Liver (tissue), 9 donors: ENCODE results near the gene PRR23E. TPM values are rescaled to one million over a fixed set of nuclear protein-coding genes. Genes with fewer than 3 reads are reported as not detected.

ENCODE experiments used
- DNase-seq: peaks from one replicate; pipeline ENCODE4 v3.0.0-alpha.2; 2017; ENCODE audit warnings: low spot score
- H3K27ac ChIP-seq, 2 donors: one replicate each; pipeline ENCODE4 v1.7.0; 2013; ENCODE audit warnings: inconsistent platforms in 2 of 2, low read length in 2 of 2, control low read depth in 1 of 2, low read depth in 1 of 2, mild to moderate bottlenecking in 1 of 2
- H3K27me3 ChIP-seq, 4 donors: one replicate each; pipeline versions ENCODE4 v1.6.1 to v1.7.0; 2013; ENCODE audit warnings: low read length in 3 of 4, inconsistent platforms in 1 of 4, mild to moderate bottlenecking in 1 of 4, moderate library complexity in 1 of 4; ENCODE audit not compliant: control insufficient read depth in 4 of 4, insufficient read depth in 4 of 4
- H3K36me3 ChIP-seq, 4 donors: one replicate each; pipeline versions ENCODE4 v1.6.1 to v1.7.0; 2013; ENCODE audit warnings: low read length in 3 of 4, mild to moderate bottlenecking in 3 of 4, low read depth in 1 of 4, moderate library complexity in 1 of 4; ENCODE audit not compliant: control insufficient read depth in 4 of 4, insufficient read depth in 3 of 4
- H3K4me1 ChIP-seq, 4 donors: one replicate each; pipeline versions ENCODE4 v1.6.1 to v1.7.0; 2013; ENCODE audit warnings: low read length in 3 of 4, mild to moderate bottlenecking in 3 of 4, moderate library complexity in 1 of 4; ENCODE audit not compliant: control insufficient read depth in 4 of 4, insufficient read depth in 4 of 4
- H3K4me3 ChIP-seq, 3 donors: one replicate each; pipeline versions ENCODE4 v1.6.1 to v1.7.0; 2013; ENCODE audit warnings: low read length in 3 of 3, control low read depth in 1 of 3, low read depth in 1 of 3, mild to moderate bottlenecking in 1 of 3
- H3K9ac ChIP-seq, 2 donors: one replicate each; pipeline ENCODE4 v1.7.0; 2013; ENCODE audit warnings: low read length in 2 of 2, mild to moderate bottlenecking in 2 of 2, moderate library complexity in 2 of 2, control low read depth in 1 of 2, low read depth in 1 of 2
- H3K9me3 ChIP-seq, 4 donors: one replicate each; pipeline versions ENCODE4 v1.6.1 to v1.7.0; 2013; ENCODE audit warnings: low read length in 3 of 4; ENCODE audit not compliant: control insufficient read depth in 4 of 4
- EGR1 ChIP-seq, 2 donors: IDR thresholded peaks; 2 replicates each; pipeline ENCODE4 v1.6.1; 2016 to 2018; ENCODE audit warnings: antibody characterized with exemption in 2 of 2, low read depth in 2 of 2
- FOXA1 ChIP-seq: IDR thresholded peaks from 2 replicates; pipeline ENCODE4 v1.6.1; 2016; ENCODE audit warnings: antibody characterized with exemption
- FOXA2 ChIP-seq: IDR thresholded peaks from 2 replicates; pipeline ENCODE4 v1.6.1; 2016; ENCODE audit warnings: antibody characterized with exemption
- GABPA ChIP-seq, 2 donors: IDR thresholded peaks in 1 of 2; conservative IDR thresholded peaks in 1 of 2; 2 replicates each; pipeline ENCODE4 v1.6.1; 2016; ENCODE audit warnings: antibody characterized with exemption in 2 of 2, mild to moderate bottlenecking in 1 of 2, moderate library complexity in 1 of 2
- HNF4A ChIP-seq, 2 donors: conservative IDR thresholded peaks; 2 replicates each; pipeline ENCODE4 v1.6.1; 2016; ENCODE audit warnings: antibody characterized with exemption in 2 of 2, mild to moderate bottlenecking in 2 of 2
- HNF4G ChIP-seq: IDR thresholded peaks from 2 replicates; pipeline ENCODE4 v1.6.1; 2016; ENCODE audit warnings: antibody characterized with exemption
- JUND ChIP-seq, 2 donors: IDR thresholded peaks; 2 replicates each; pipeline ENCODE4 v1.6.1; 2016; ENCODE audit warnings: antibody characterized with exemption in 2 of 2
- NR2F2 ChIP-seq: IDR thresholded peaks from 2 replicates; pipeline ENCODE4 v1.6.1; 2016; ENCODE audit warnings: antibody characterized with exemption
- RAD21 ChIP-seq, 2 donors: IDR thresholded peaks; 2 replicates each; pipeline ENCODE4 v1.6.1; 2016; ENCODE audit warnings: antibody characterized with exemption in 2 of 2, mild to moderate bottlenecking in 2 of 2
- RXRA ChIP-seq, 2 donors: IDR thresholded peaks; 2 replicates each; pipeline ENCODE4 v1.6.1; 2017 to 2018; ENCODE audit warnings: antibody characterized with exemption in 2 of 2, mild to moderate bottlenecking in 1 of 2
- SP1 ChIP-seq: IDR thresholded peaks from 2 replicates; pipeline ENCODE4 v1.6.1; 2018; ENCODE audit warnings: antibody characterized with exemption, mild to moderate bottlenecking
- TAF1 ChIP-seq: conservative IDR thresholded peaks from 2 replicates; pipeline ENCODE4 v1.6.1; 2016; ENCODE audit warnings: antibody characterized with exemption, mild to moderate bottlenecking
- YY1 ChIP-seq: IDR thresholded peaks from 2 replicates; pipeline ENCODE4 v1.6.1; 2016; ENCODE audit warnings: antibody characterized with exemption, mild to moderate bottlenecking
- WGBS: extraction: QIAGEN DNeasy Blood & Tissue Kit; methylation state at CpG from one replicate; pipeline ENCODE4 v1.1.7; 2013; 5-methylcytosine and 5-hydroxymethylcytosine counted together
- polyA plus RNA-seq, 2 donors: library from polyadenylated mRNA; stranded (reverse) in 1 of 2; unstranded in 1 of 2; fragments of 200-250 nt in 1 of 2; fragments of >200 nt in 1 of 2; fragmentation: Nextera tagmentation in 1 of 2; extraction: Ambion mirVana in 1 of 2; gene quantifications; one replicate each; pipeline versions ENCODE4 v1.2.1 to v1.2.3, GENCODE V29; 2013 to 2015
- total RNA-seq, 2 donors: library from RNA; depleted of rRNA; stranded (reverse); fragments of >200 nt; gene quantifications; one replicate each; pipeline ENCODE4 v1.2.3, GENCODE V29; 2014
- TF ChIP-seq, protein P1 (sequence below): IDR thresholded peaks from 2 replicates; pipeline ENCODE4 v1.6.1; 2016; ENCODE audit warnings: antibody characterized with exemption
- TF ChIP-seq, protein P2 (sequence below): fragments of 150-350 bp; IDR thresholded peaks from 2 replicates; pipeline ENCODE4 v1.5.1; 2017; ENCODE audit warnings: improper control_type of control experiment, low read depth, low read length; ENCODE audit not compliant: missing input control
- TF ChIP-seq, protein P3 (sequence below): IDR thresholded peaks from 2 replicates; pipeline ENCODE4 v1.6.1; 2016; ENCODE audit warnings: antibody characterized with exemption
- TF ChIP-seq, protein P4 (sequence below): IDR thresholded peaks from 2 replicates; pipeline ENCODE4 v1.6.1; 2016; ENCODE audit warnings: antibody characterized with exemption, mild to moderate bottlenecking
- TF ChIP-seq, protein P5 (sequence below): IDR thresholded peaks from 2 replicates; pipeline ENCODE4 v1.6.1; 2016; ENCODE audit warnings: antibody characterized with exemption
- donor health status: healthy.
- donor health status: healthy.
- donor health status: healthy.
- donor health status: healthy.
- donor health status: healthy.

The PRR23E gene
- total and polyA plus RNA-seq, 4 donors = not detected

DNA sequence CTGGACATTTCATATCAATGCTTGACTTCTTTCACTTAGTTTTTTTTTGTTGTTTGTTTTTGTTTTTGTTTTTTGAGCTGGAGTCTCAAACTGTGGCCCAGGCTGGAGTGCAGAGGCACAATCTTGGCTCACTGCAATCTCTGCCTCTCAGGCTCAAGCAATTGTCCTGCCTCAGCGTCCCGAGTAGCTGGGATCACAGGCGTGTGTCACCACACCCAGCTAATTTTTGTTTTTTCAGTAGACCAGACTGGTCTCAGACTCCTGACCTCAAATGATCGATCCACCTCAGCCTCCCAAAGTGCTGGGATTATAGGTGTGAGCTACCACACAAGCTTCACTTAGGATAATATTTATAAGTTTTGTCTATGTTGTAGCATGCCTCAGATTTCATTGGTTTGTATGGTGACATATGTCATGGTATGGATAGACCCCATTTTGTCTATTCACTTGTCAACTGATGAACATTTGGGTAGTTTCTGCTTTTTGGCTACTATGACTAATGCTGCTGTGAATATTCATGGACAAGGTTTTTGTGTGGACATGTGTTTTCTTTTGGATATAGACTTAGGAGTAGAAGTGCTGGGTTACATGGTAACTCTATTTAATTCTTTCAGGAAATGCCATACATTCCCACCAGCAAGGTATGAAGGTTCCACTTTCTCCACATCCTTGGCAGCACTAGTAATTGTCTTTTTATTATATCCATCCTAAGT lies 6.8 kb upstream of the PRR23E start:
- H3K9ac ChIP-seq = no peak overlapping the region
- peaks cover 0 to 4% (median 1%) of the 10 kb centered on the region in 4 donors for H3K9me3 ChIP-seq
- no peaks in the 10 kb centered on the region for H3K36me3 ChIP-seq
- no peaks in the 10 kb centered on the region for H3K4me1 ChIP-seq
- TF ChIP-seq JUND (IDR thresholded peaks at IDR 0.05) = no peak
- TF ChIP-seq EGR1 (IDR thresholded peaks at IDR 0.05; ENCODE audit: low read depth in 2 of 2) = no peak
- no peak for TF ChIP-seq FOXA1
- 90% methylated on average over 4 of the region's 4 CpGs for WGBS
- no peaks in the 10 kb centered on the region for H3K27me3 ChIP-seq
- no peak overlapping the region for H3K4me3 ChIP-seq
- no peak overlapping the region for H3K27ac ChIP-seq
- no peak for DNase-seq

DNA sequence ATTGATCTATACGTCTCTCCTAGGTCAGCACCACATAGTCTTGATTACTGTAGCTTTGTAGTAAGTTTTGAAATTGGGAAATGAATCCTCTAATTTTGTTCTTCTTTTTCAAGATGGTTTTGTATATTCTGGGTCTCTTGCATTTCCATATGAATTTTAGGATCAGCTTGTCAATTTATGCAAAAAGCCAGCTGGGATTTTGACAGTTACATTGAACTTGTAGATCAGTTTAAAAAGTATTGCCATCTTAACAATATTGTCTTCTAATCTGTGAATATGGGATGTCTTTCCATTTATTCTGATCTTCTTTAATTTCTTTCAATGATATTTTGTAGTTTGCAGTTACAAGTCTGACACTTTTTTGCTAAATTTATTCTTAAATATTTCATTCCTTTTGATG lies 5.6 kb upstream of the PRR23E start:
- 81% methylated on average over 1 of the region's 1 CpG for WGBS
- H3K27me3 ChIP-seq = no peaks in the 10 kb centered on the region
- DNase-seq = no peak
- H3K4me3 ChIP-seq = no peak overlapping the region
- H3K9ac ChIP-seq = no peak overlapping the region
- H3K36me3 ChIP-seq = peaks cover 0 to 1% (median 0%) of the 10 kb centered on the region in 4 donors
- H3K9me3 ChIP-seq = peaks cover 2 to 9% (median 4%) of the 10 kb centered on the region in 4 donors
- TF ChIP-seq YY1 (no peak), HNF4G (no peak), GABPA (IDR thresholded peaks at IDR 0.05 in 1 of 2, conservative IDR thresholded peaks at IDR 0.05 in 1 of 2) (no peak), RAD21 (IDR thresholded peaks at IDR 0.05) (no peak), FOXA2 (no peak), NR2F2 (no peak), EGR1 (IDR thresholded peaks at IDR 0.05; ENCODE audit: low read depth in 2 of 2) (no peak), TAF1 (no peak), HNF4A (conservative IDR thresholded peaks at IDR 0.05) (no peak), SP1 (no peak), JUND (IDR thresholded peaks at IDR 0.05) (no peak), RXRA (IDR thresholded peaks at IDR 0.05) (no peak)
- TF ChIP-seq, protein P1, sequence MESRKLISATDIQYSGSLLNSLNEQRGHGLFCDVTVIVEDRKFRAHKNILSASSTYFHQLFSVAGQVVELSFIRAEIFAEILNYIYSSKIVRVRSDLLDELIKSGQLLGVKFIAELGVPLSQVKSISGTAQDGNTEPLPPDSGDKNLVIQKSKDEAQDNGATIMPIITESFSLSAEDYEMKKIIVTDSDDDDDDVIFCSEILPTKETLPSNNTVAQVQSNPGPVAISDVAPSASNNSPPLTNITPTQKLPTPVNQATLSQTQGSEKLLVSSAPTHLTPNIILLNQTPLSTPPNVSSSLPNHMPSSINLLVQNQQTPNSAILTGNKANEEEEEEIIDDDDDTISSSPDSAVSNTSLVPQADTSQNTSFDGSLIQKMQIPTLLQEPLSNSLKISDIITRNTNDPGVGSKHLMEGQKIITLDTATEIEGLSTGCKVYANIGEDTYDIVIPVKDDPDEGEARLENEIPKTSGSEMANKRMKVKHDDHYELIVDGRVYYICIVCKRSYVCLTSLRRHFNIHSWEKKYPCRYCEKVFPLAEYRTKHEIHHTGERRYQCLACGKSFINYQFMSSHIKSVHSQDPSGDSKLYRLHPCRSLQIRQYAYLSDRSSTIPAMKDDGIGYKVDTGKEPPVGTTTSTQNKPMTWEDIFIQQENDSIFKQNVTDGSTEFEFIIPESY = no peak
- TF ChIP-seq, protein P2, sequence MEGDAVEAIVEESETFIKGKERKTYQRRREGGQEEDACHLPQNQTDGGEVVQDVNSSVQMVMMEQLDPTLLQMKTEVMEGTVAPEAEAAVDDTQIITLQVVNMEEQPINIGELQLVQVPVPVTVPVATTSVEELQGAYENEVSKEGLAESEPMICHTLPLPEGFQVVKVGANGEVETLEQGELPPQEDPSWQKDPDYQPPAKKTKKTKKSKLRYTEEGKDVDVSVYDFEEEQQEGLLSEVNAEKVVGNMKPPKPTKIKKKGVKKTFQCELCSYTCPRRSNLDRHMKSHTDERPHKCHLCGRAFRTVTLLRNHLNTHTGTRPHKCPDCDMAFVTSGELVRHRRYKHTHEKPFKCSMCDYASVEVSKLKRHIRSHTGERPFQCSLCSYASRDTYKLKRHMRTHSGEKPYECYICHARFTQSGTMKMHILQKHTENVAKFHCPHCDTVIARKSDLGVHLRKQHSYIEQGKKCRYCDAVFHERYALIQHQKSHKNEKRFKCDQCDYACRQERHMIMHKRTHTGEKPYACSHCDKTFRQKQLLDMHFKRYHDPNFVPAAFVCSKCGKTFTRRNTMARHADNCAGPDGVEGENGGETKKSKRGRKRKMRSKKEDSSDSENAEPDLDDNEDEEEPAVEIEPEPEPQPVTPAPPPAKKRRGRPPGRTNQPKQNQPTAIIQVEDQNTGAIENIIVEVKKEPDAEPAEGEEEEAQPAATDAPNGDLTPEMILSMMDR = no peak
- TF ChIP-seq, protein P3, sequence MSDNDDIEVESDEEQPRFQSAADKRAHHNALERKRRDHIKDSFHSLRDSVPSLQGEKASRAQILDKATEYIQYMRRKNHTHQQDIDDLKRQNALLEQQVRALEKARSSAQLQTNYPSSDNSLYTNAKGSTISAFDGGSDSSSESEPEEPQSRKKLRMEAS = no peak
- TF ChIP-seq, protein P4, sequence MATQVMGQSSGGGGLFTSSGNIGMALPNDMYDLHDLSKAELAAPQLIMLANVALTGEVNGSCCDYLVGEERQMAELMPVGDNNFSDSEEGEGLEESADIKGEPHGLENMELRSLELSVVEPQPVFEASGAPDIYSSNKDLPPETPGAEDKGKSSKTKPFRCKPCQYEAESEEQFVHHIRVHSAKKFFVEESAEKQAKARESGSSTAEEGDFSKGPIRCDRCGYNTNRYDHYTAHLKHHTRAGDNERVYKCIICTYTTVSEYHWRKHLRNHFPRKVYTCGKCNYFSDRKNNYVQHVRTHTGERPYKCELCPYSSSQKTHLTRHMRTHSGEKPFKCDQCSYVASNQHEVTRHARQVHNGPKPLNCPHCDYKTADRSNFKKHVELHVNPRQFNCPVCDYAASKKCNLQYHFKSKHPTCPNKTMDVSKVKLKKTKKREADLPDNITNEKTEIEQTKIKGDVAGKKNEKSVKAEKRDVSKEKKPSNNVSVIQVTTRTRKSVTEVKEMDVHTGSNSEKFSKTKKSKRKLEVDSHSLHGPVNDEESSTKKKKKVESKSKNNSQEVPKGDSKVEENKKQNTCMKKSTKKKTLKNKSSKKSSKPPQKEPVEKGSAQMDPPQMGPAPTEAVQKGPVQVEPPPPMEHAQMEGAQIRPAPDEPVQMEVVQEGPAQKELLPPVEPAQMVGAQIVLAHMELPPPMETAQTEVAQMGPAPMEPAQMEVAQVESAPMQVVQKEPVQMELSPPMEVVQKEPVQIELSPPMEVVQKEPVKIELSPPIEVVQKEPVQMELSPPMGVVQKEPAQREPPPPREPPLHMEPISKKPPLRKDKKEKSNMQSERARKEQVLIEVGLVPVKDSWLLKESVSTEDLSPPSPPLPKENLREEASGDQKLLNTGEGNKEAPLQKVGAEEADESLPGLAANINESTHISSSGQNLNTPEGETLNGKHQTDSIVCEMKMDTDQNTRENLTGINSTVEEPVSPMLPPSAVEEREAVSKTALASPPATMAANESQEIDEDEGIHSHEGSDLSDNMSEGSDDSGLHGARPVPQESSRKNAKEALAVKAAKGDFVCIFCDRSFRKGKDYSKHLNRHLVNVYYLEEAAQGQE = no peak
- TF ChIP-seq, protein P5, sequence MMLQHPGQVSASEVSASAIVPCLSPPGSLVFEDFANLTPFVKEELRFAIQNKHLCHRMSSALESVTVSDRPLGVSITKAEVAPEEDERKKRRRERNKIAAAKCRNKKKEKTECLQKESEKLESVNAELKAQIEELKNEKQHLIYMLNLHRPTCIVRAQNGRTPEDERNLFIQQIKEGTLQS = no peak
- H3K27ac ChIP-seq = no peak overlapping the region
- no peaks in the 10 kb centered on the region for H3K4me1 ChIP-seq
